Adrenal gland (tissue), 12 donors: ENCODE measurements around the gene VNN1. TPM values are rescaled to one million over a fixed set of nuclear protein-coding genes. Genes with fewer than 3 reads are reported as not detected.

Experiments
- DNase-seq, 7 donors: peaks; one replicate each; pipeline ENCODE4 v3.0.0-alpha.2; 2019 to 2020
- H3K27ac ChIP-seq, 5 donors: fragments of 200-600 bp; sonication (generic) in 4 of 5; 1 replicate in 3 of 5; 2 replicates in 2 of 5; pipeline versions ENCODE4 v1.5.1 to v1.8.0; 2016 to 2020; ENCODE audit warnings: mild to moderate bottlenecking in 1 of 5
- H3K27me3 ChIP-seq: fragments of 200-600 bp; 2 replicates; pipeline ENCODE4 v1.8.0; 2021
- H3K36me3 ChIP-seq, 2 donors: fragments of 200-600 bp; replicated peaks in 1 of 2; 1 replicate in 1 of 2; 2 replicates in 1 of 2; pipeline versions ENCODE4 v1.5.1 to v1.8.0; 2018 to 2022
- H3K4me1 ChIP-seq, 2 donors: fragments of 200-600 bp; replicated peaks in 1 of 2; 1 replicate in 1 of 2; 2 replicates in 1 of 2; pipeline versions ENCODE4 v1.5.1 to v1.8.0; 2018 to 2021
- H3K4me3 ChIP-seq, 4 donors: fragments of 200-600 bp; sonication (generic) in 3 of 4; one replicate each; pipeline ENCODE4 v1.5.1; 2016 to 2018
- H3K9me3 ChIP-seq, 3 donors: fragments of 200-600 bp; sonication (generic) in 1 of 3; replicated peaks in 1 of 3; 1 replicate in 2 of 3; 2 replicates in 1 of 3; pipeline versions ENCODE4 v1.5.1 to v1.8.0; 2016 to 2021
- CTCF ChIP-seq, 6 experiments: fragments of 450-650 bp in 4 of 6; fragments of 200-600 bp in 2 of 6; sonication (generic) in 1 of 6; IDR thresholded peaks; 1 replicate in 5 of 6; 2 replicates in 1 of 6; pipeline versions ENCODE4 v1.5.1 to v1.8.0; 2016 to 2021; ENCODE audit warnings: antibody characterized with exemption in 6 of 6, mild to moderate bottlenecking in 2 of 6, moderate library complexity in 1 of 6
- POLR2A ChIP-seq, 2 donors: fragments of 450-650 bp; IDR thresholded peaks; one replicate each; pipeline ENCODE4 v1.6.1; 2017; ENCODE audit warnings: antibody characterized with exemption in 2 of 2, mild to moderate bottlenecking in 2 of 2, moderate library complexity in 1 of 2
- WGBS, 4 donors: extraction: QIAGEN DNeasy Blood & Tissue Kit in 2 of 4; methylation state at CpG; one replicate each; pipeline versions ENCODE4 v1.1.5 to v1.1.7; 2013 to 2017; 5-methylcytosine and 5-hydroxymethylcytosine counted together
- intact Hi-C, 2 donors: fragments of 100-400 bp; cut with DNase I; formaldehyde crosslinking; loops; one replicate each; pipeline versions ENCODE4 v1.14.1 to v1.15.0; 2022 to 2023
- polyA plus RNA-seq, 3 donors: library from polyadenylated mRNA; stranded (reverse); fragments of 200-250 nt in 2 of 3; fragments of 350-450 nt in 1 of 3; fragmentation: Illumina TruSeq in 1 of 3; extraction: RNeasy Lipid Tissue Mini Kit (QIAGEN cat#74804) in 1 of 3; gene quantifications; one replicate each; pipeline ENCODE4 v1.2.3, GENCODE V29; 2013 to 2014
- total RNA-seq, 9 donors: library from RNA; depleted of rRNA in 4 of 9; stranded (reverse); fragments of >200 nt in 4 of 9; fragments of 120-200 nt in 1 of 9; fragmentation: NEBNext Ultra II Directional in 1 of 9; extraction: Animal tissue kit (Norgen Biotek cat#: 25700) in 1 of 9; gene quantifications; one replicate each; pipeline versions ENCODE4 v1.1.0 to v1.2.4, GENCODE V29; 2013 to 2023
- donor health status: healthy with polysubstance abuse.
- donor health status: Bipolar disorder and iron deficiency.
- donor health status: DM: yes; HTN: yes; CAD: no.
- donor health status: DM: no; HTN: no; CAD: no.
- donor health status: DM: no; HTN: no; CAD: no.
- donor health status: DM: yes; HTN: yes; CAD: no.

The VNN1 gene
- total and polyA plus RNA-seq, 12 donors = 0.18 to 3.9 (median 1.4) TPM

GRCh38 chr6:132671295-132671694 lies 42.6 kb downstream of the VNN1 start:
- H3K27me3 ChIP-seq = no peaks in the 10 kb centered on the region
- intact Hi-C loops = loop anchor here (10.0 kb wide), 1 partner anchor 94 kb away; no protein-coding TSS in a partner anchor
- no peaks in the 10 kb centered on the region for H3K36me3 ChIP-seq
- no peaks in the 10 kb centered on the region for H3K9me3 ChIP-seq
- DNase-seq = no peak
- peaks cover 0 to 6% of the 10 kb centered on the region in 2 donors for H3K4me1 ChIP-seq
- H3K4me3 ChIP-seq = no peak overlapping the region
- WGBS, 4 donors = 93 to 98% (median 94%) methylated on average over 1 of the region's 1 CpG
- no peak overlapping the region for H3K27ac ChIP-seq
- TF ChIP-seq CTCF (IDR thresholded peaks at IDR 0.05) (no peak), POLR2A (IDR thresholded peaks at IDR 0.05) (no peak)

- Histone ChIP-seq H3K4me3 (no peak overlapping the region), H3K27me3 (no peaks in the 10 kb centered on the region), H3K4me1 (peaks cover 0 to 6% of the 10 kb centered on the region in 2 donors), H3K27ac (no peak overlapping the region), H3K36me3 (no peaks in the 10 kb centered on the region), H3K9me3 (no peaks in the 10 kb centered on the region)
- DNase-seq = no peak
- WGBS, 4 donors = 2 to 10% (median 3%) methylated on average over 4 of the region's 4 CpGs
- no peak for TF ChIP-seq POLR2A (IDR thresholded peaks at IDR 0.05)
- peak; percentile 44 to 71 (median 61) for TF ChIP-seq CTCF (IDR thresholded peaks at IDR 0.05)
- intact Hi-C loops = loop anchor here (10.0 kb wide), 2 partner anchors 95 to 145 kb away; no protein-coding TSS in a partner anchor
These were observed 44.1 kb downstream of the VNN1 start for GRCh38 chr6:132669690-132670291.

GRCh38 chr6:132666118-132666517 lies 47.7 kb downstream of the VNN1 start:
- 77 to 89% (median 84%) methylated on average over 4 of the region's 4 CpGs for WGBS, 4 donors
- Histone ChIP-seq H3K36me3 (no peaks in the 10 kb centered on the region), H3K4me1 (peaks cover 0 to 6% of the 10 kb centered on the region in 2 donors), H3K27ac (no peak overlapping the region), H3K27me3 (no peaks in the 10 kb centered on the region), H3K4me3 (no peak overlapping the region), H3K9me3 (no peaks in the 10 kb centered on the region)
- intact Hi-C loops = loop anchor here in 1 of 2 donors (10.0 kb wide), 1 partner anchor 141 kb away; no protein-coding TSS in a partner anchor
- no peak for DNase-seq
- TF ChIP-seq POLR2A (IDR thresholded peaks at IDR 0.05) = no peak
- no peak for TF ChIP-seq CTCF (IDR thresholded peaks at IDR 0.05)

- intact Hi-C loops = loop anchor here in 1 of 2 donors (10.0 kb wide), 1 partner anchor 140 kb away; no protein-coding TSS in a partner anchor
- Histone ChIP-seq H3K9me3 (no peaks in the 10 kb centered on the region), H3K36me3 (no peaks in the 10 kb centered on the region), H3K27ac (no peak overlapping the region), H3K4me1 (no peaks in the 10 kb centered on the region), H3K4me3 (no peak overlapping the region), H3K27me3 (no peaks in the 10 kb centered on the region)
- 96 to 100% (median 100%) methylated on average over 1 of the region's 1 CpG for whole genome bisulfite sequencing, 4 donors
- TF ChIP-seq CTCF (IDR thresholded peaks at IDR 0.05) = no peak
- TF ChIP-seq POLR2A (IDR thresholded peaks at IDR 0.05) = no peak
- no peak for DNase-seq
These were observed 49.4 kb downstream of the VNN1 start for GRCh38 chr6:132664309-132665034.
